ENCODE results near the gene RAB39A.

DNA sequence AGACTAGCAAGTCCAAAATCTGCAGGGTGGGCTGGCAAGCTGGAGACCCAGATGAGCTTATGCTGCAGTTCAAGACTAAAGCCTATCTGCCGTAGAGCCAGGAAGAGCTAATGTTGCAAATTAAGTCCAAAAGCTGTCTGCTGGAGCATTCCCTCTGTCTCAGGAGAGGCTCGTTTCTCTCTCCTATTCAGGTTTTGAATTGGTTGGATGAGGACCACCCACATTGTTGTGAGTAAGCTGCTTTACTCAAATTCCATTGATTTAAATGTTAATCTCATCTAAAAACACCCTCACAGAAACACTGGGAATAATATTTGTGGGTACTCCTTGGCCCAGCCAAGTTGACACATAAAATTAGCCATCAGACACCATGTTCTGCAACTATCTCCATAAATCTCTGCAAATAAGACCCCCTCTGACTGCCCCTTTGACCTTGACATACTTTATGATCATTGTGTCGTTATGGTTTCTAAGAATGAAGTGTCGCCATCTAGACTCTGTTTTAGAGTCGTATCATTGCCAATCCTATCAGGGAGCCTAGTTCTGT, 63.7 kb downstream of the RAB39A start:
- TF ChIP-seq, protein P1, sequence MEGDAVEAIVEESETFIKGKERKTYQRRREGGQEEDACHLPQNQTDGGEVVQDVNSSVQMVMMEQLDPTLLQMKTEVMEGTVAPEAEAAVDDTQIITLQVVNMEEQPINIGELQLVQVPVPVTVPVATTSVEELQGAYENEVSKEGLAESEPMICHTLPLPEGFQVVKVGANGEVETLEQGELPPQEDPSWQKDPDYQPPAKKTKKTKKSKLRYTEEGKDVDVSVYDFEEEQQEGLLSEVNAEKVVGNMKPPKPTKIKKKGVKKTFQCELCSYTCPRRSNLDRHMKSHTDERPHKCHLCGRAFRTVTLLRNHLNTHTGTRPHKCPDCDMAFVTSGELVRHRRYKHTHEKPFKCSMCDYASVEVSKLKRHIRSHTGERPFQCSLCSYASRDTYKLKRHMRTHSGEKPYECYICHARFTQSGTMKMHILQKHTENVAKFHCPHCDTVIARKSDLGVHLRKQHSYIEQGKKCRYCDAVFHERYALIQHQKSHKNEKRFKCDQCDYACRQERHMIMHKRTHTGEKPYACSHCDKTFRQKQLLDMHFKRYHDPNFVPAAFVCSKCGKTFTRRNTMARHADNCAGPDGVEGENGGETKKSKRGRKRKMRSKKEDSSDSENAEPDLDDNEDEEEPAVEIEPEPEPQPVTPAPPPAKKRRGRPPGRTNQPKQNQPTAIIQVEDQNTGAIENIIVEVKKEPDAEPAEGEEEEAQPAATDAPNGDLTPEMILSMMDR (IDR thresholded peaks at IDR 0.05; ENCODE audit: low read depth, low read length, missing input control), result no peak
- TF ChIP-seq SP1 (IDR thresholded peaks at IDR 0.05) (no peak), RAD21 (IDR thresholded peaks at IDR 0.05) (no peak), TAF1 (conservative IDR thresholded peaks at IDR 0.05) (no peak), GABPA (IDR thresholded peaks at IDR 0.05 in 1 of 2, conservative IDR thresholded peaks at IDR 0.05 in 1 of 2) (no peak), JUND (IDR thresholded peaks at IDR 0.05) (no peak), RXRA (IDR thresholded peaks at IDR 0.05) (no peak), YY1 (IDR thresholded peaks at IDR 0.05) (no peak), EGR1 (IDR thresholded peaks at IDR 0.05; ENCODE audit: low read depth in 2 of 2) (no peak)
- TF ChIP-seq, protein P2, sequence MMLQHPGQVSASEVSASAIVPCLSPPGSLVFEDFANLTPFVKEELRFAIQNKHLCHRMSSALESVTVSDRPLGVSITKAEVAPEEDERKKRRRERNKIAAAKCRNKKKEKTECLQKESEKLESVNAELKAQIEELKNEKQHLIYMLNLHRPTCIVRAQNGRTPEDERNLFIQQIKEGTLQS (IDR thresholded peaks at IDR 0.05), result no peak
- TF ChIP-seq, protein P3, sequence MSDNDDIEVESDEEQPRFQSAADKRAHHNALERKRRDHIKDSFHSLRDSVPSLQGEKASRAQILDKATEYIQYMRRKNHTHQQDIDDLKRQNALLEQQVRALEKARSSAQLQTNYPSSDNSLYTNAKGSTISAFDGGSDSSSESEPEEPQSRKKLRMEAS (IDR thresholded peaks at IDR 0.05), result no peak
- TF ChIP-seq, protein P4, sequence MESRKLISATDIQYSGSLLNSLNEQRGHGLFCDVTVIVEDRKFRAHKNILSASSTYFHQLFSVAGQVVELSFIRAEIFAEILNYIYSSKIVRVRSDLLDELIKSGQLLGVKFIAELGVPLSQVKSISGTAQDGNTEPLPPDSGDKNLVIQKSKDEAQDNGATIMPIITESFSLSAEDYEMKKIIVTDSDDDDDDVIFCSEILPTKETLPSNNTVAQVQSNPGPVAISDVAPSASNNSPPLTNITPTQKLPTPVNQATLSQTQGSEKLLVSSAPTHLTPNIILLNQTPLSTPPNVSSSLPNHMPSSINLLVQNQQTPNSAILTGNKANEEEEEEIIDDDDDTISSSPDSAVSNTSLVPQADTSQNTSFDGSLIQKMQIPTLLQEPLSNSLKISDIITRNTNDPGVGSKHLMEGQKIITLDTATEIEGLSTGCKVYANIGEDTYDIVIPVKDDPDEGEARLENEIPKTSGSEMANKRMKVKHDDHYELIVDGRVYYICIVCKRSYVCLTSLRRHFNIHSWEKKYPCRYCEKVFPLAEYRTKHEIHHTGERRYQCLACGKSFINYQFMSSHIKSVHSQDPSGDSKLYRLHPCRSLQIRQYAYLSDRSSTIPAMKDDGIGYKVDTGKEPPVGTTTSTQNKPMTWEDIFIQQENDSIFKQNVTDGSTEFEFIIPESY (IDR thresholded peaks at IDR 0.05), result no peak
- TF ChIP-seq, protein P5, sequence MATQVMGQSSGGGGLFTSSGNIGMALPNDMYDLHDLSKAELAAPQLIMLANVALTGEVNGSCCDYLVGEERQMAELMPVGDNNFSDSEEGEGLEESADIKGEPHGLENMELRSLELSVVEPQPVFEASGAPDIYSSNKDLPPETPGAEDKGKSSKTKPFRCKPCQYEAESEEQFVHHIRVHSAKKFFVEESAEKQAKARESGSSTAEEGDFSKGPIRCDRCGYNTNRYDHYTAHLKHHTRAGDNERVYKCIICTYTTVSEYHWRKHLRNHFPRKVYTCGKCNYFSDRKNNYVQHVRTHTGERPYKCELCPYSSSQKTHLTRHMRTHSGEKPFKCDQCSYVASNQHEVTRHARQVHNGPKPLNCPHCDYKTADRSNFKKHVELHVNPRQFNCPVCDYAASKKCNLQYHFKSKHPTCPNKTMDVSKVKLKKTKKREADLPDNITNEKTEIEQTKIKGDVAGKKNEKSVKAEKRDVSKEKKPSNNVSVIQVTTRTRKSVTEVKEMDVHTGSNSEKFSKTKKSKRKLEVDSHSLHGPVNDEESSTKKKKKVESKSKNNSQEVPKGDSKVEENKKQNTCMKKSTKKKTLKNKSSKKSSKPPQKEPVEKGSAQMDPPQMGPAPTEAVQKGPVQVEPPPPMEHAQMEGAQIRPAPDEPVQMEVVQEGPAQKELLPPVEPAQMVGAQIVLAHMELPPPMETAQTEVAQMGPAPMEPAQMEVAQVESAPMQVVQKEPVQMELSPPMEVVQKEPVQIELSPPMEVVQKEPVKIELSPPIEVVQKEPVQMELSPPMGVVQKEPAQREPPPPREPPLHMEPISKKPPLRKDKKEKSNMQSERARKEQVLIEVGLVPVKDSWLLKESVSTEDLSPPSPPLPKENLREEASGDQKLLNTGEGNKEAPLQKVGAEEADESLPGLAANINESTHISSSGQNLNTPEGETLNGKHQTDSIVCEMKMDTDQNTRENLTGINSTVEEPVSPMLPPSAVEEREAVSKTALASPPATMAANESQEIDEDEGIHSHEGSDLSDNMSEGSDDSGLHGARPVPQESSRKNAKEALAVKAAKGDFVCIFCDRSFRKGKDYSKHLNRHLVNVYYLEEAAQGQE (IDR thresholded peaks at IDR 0.05), result no peak
